ENCODE results near the gene TNFRSF14.

The TNFRSF14 gene

GRCh38 chr1:2589431-2590232, 33.5 kb downstream of the TNFRSF14 start:
- no peak for DNase-seq

- DNase-seq = no peak
Observed at GRCh38 chr1:2590233-2591141, 34.3 kb downstream of the TNFRSF14 start.

GRCh38 chr1:2591233-2591580, 35.0 kb downstream of the TNFRSF14 start:
- no peak for DNase-seq

- no peak for DNase-seq
Observed at GRCh38 chr1:2591581-2592261, 35.5 kb downstream of the TNFRSF14 start.

- no peak for DNase-seq
Observed at GRCh38 chr1:2592672-2593071, 36.5 kb downstream of the TNFRSF14 start.

- no peak for DNase-seq
Observed at GRCh38 chr1:2593251-2593878, 37.2 kb downstream of the TNFRSF14 start.

- no peak for DNase-seq
Observed at GRCh38 chr1:2594001-2594640, 38.0 kb downstream of the TNFRSF14 start.

- no peak for DNase-seq
Observed at GRCh38 chr1:2594641-2595131, 38.5 kb downstream of the TNFRSF14 start.

- no peak for DNase-seq
Observed at GRCh38 chr1:2595261-2595811, 39.2 kb downstream of the TNFRSF14 start.

GRCh38 chr1:2595812-2596529, 39.8 kb downstream of the TNFRSF14 start:
- no peak for DNase-seq

- no peak for DNase-seq
Observed at GRCh38 chr1:2596530-2597333, 40.6 kb downstream of the TNFRSF14 start.

GRCh38 chr1:2597441-2598328, 41.5 kb downstream of the TNFRSF14 start:
- no peak for DNase-seq

GRCh38 chr1:2598329-2598931, 42.3 kb downstream of the TNFRSF14 start:
- no peak for DNase-seq

GRCh38 chr1:2601721-2602303, 45.6 kb downstream of the TNFRSF14 start:
- no peak for DNase-seq

GRCh38 chr1:2602311-2602835, 46.2 kb downstream of the TNFRSF14 start:
- DNase-seq = no peak

GRCh38 chr1:2602866-2603520, 46.8 kb downstream of the TNFRSF14 start:
- no peak for DNase-seq

- DNase-seq = no peak
Observed at GRCh38 chr1:2603521-2604155, 47.5 kb downstream of the TNFRSF14 start.
